Coronary artery (tissue), 2 donors: ENCODE measurements around the gene GALNT13.

Source experiments
- DNase-seq: peaks from one replicate; pipeline ENCODE4 v3.0.0-alpha.2; 2017; ENCODE audit warnings: low spot score
- H3K27ac ChIP-seq, 2 donors: fragments of 200-600 bp; sonication (generic); one replicate each; pipeline ENCODE4 v1.5.1; 2016 to 2019
- H3K4me3 ChIP-seq: fragments of 200-600 bp; sonication (generic); 2 replicates; pipeline ENCODE4 v1.5.1; 2016; ENCODE audit warnings: mild to moderate bottlenecking, moderate library complexity
- CTCF ChIP-seq: fragments of 200-600 bp; sonication (generic); IDR thresholded peaks from one replicate; pipeline ENCODE4 v1.5.1; 2019; ENCODE audit warnings: antibody characterized with exemption

Gene GALNT13

GRCh38 chr2:154203206-154203605 lies 331.5 kb downstream of the GALNT13 start:
- TF ChIP-seq CTCF: no peak
- Histone ChIP-seq H3K4me3 (no peak overlapping the region), H3K27ac (no peak overlapping the region)
- no peak for DNase-seq

GRCh38 chr2:154203902-154204301 lies 332.2 kb downstream of the GALNT13 start:
- DNase-seq: no peak
- Histone ChIP-seq H3K4me3 (no peak overlapping the region), H3K27ac (no peak overlapping the region)
- no peak for TF ChIP-seq CTCF

- H3K4me3 ChIP-seq: no peak overlapping the region
- DNase-seq: no peak
Observed at GRCh38 chr2:154207288-154208047, 335.7 kb downstream of the GALNT13 start.

DNA sequence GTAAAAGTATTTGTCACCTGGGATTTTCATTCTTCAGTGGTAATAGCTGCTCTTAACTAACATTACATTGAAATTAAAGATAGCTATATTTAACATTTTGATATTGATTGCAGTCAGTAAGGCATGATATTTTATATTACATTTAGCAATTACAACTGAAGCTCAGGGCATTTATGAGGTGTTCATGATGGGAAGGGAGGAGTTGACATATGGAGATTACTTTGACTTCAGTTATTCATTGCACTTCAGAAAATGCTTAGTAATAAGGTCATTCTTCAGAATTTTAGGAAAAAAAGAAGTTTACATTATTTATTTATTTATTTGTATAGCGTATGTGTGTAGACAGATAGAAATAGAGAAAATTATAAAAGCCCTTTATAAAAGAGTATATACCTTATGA lies 352.0 kb downstream of the GALNT13 start:
- Histone ChIP-seq H3K27ac (no peak overlapping the region), H3K4me3 (no peak overlapping the region)
- TF ChIP-seq CTCF: no peak
- no peak for DNase-seq

More at GRCh38 chr2:154207288-154208047, 335.7 kb downstream of the GALNT13 start:
- H3K27ac ChIP-seq: no peak overlapping the region
- no peak for TF ChIP-seq CTCF

GRCh38 chr2:154226931-154227330 lies 355.2 kb downstream of the GALNT13 start:
- DNase-seq: no peak
- Histone ChIP-seq H3K4me3 (no peak overlapping the region), H3K27ac (no peak overlapping the region)
- no peak for TF ChIP-seq CTCF

GRCh38 chr2:154228566-154229280 lies 357.0 kb downstream of the GALNT13 start:
- no peak for TF ChIP-seq CTCF
- no peak for DNase-seq
- Histone ChIP-seq H3K4me3 (no peak overlapping the region), H3K27ac (no peak overlapping the region)

DNA sequence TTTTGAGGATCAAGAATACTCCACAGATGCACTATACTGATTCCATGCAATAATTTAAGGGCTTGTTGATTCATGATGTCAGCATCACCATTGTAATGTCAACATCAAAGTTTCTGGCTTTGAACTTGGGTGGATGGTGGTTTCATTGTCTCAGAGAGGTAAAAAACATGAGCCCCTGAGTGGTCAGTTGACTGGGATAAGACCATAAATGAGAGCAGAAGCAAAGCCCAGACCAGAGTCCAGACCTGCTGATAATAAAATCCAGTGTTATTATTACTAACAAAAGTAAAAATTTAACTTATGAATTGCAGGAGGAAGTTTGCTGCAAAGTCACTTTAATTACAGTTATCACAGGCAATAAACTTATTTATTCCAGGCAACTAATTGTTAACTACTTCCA lies 358.2 kb downstream of the GALNT13 start:
- H3K27ac ChIP-seq: no peak overlapping the region
- H3K4me3 ChIP-seq: no peak overlapping the region
- no peak for TF ChIP-seq CTCF
- no peak for DNase-seq
